ENCODE results near the gene CLIP3.

GRCh38 chr19:36001605-36002004 lies 31.1 kb downstream of the CLIP3 start:
- no peak for TF ChIP-seq CTCF (IDR thresholded peaks at IDR 0.05)
- TF ChIP-seq POLR2A (IDR thresholded peaks at IDR 0.05): no peak
- no peak for TF ChIP-seq POLR2AphosphoS5 (IDR thresholded peaks at IDR 0.05)
- TF ChIP-seq EP300 (IDR thresholded peaks at IDR 0.05): no peak

Data from suprapubic skin (tissue), 4 donors.